Esophagus squamous epithelium (tissue), 4 donors: Measurements from ENCODE around the gene LIG1.

Experiments used
- POLR2A ChIP-seq, 4 donors: fragments of 450-650 bp; IDR thresholded peaks; one replicate each; pipeline ENCODE4 v1.6.1; 2017; ENCODE audit warnings: antibody characterized with exemption in 4 of 4, mild to moderate bottlenecking in 4 of 4, moderate library complexity in 3 of 4
- TF ChIP-seq, protein P1 (sequence below), 6 experiments: fragments of 450-650 bp in 4 of 6; fragments of 200-600 bp in 2 of 6; sonication (generic) in 2 of 6; IDR thresholded peaks; one replicate each; pipeline ENCODE4 v1.5.1; 2016 to 2019; ENCODE audit warnings: antibody characterized with exemption in 6 of 6, mild to moderate bottlenecking in 4 of 6, moderate library complexity in 4 of 6

- no peak for TF ChIP-seq POLR2A (IDR thresholded peaks at IDR 0.05)
- TF ChIP-seq, protein P1, sequence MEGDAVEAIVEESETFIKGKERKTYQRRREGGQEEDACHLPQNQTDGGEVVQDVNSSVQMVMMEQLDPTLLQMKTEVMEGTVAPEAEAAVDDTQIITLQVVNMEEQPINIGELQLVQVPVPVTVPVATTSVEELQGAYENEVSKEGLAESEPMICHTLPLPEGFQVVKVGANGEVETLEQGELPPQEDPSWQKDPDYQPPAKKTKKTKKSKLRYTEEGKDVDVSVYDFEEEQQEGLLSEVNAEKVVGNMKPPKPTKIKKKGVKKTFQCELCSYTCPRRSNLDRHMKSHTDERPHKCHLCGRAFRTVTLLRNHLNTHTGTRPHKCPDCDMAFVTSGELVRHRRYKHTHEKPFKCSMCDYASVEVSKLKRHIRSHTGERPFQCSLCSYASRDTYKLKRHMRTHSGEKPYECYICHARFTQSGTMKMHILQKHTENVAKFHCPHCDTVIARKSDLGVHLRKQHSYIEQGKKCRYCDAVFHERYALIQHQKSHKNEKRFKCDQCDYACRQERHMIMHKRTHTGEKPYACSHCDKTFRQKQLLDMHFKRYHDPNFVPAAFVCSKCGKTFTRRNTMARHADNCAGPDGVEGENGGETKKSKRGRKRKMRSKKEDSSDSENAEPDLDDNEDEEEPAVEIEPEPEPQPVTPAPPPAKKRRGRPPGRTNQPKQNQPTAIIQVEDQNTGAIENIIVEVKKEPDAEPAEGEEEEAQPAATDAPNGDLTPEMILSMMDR (IDR thresholded peaks at IDR 0.05) = no peak
Measured at GRCh38 chr19:48085076-48085475, 85.1 kb downstream of the LIG1 start.
